ENCODE data around the gene LRRC25.

LRRC25 gene

DNA sequence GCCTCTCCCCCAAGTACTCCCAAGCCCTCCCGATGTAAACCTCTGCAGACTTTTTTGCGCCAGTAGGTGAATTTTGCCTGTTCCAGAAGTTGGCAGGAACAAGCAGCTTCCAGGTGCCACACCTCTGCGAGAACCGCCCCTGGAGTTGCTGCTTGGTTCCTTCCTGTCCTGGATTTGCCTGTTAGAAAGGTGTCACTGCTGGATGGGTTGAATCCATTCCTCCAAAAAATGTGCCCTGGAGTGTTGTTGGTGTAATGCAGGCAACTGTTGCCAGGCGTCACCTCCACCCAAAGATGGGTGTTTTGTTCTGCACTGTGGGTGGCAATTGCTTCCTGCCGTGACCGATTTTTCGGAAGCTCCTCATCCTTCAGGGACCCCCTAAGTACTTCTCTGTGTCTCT, 51.3 kb downstream of the LRRC25 start:
- no peak overlapping the region for H3K27ac ChIP-seq (ENCODE audit: extremely low read depth, low read depth, low read length)
- POLR2A ChIA-PET = interaction anchor here (0.6 to 1.1 kb wide), 2 partner anchors 17 to 66 kb away, joined by 3 to 7 read pairs; no protein-coding TSS in a partner anchor

DNA sequence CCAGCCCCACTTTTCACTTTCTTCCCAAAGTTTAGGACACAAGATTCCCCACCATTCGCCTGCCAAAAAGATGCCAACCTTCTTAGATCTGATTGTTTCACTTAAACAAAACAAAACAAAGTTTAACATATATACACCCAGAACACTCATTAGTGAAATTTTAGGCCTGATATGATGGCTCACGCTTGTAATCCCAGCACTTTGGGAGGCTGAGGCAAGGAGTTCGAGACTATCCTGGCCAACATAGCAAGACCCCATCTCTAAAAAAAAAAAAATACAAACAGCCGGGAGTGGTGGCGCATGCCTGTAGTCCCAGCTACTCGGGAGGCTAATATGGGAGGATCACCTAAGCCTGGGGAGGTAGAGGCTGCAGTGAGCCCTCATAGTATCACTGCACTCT, 52.1 kb downstream of the LRRC25 start:
- TF ChIP-seq ZNF555 (tag by site-specific recombination; conservative IDR thresholded peaks at IDR 0.05) (no peak), ZNF768 (tag by site-specific recombination; IDR thresholded peaks at IDR 0.05) (no peak), ZNF121 (tag by site-specific recombination; IDR thresholded peaks at IDR 0.05) (peak; percentile 51; the same call in 1 of the 2 replicates), ZNF16 (tag by site-specific recombination; IDR thresholded peaks at IDR 0.05; ENCODE audit: low read depth) (no peak), ZNF335 (tag by site-specific recombination; conservative IDR thresholded peaks at IDR 0.05) (no peak), HOXA7 (CRISPR knock-in tag; IDR thresholded peaks at IDR 0.05; ENCODE audit: borderline replicate concordance) (no peak)
- H3K36me3 ChIP-seq (ENCODE audit: control insufficient read depth in 2 of 2, insufficient read depth in 1 of 2, low read length in 2 of 2) = no peaks in the 10 kb centered on the region
- H3K4me3 ChIP-seq (ENCODE audit: low read depth, low read length) = no peak overlapping the region
- ChIA-PET CTCF (interaction anchor here (0.7 to 1.5 kb wide), 4 partner anchors 43 to 73 kb away, joined by 3 to 7 read pairs (median 5); no protein-coding TSS in a partner anchor), POLR2A (interaction anchor here (0.6 to 0.7 kb wide), 2 partner anchors 16 to 97 kb away, joined by 3 read pairs; no protein-coding TSS in a partner anchor)
- no peak overlapping the region for H3K27ac ChIP-seq (ENCODE audit: extremely low read depth, low read depth, low read length)
- H3K4me1 ChIP-seq (ENCODE audit: control insufficient read depth, insufficient read depth, low read length) = no peaks in the 10 kb centered on the region
- H3K9me3 ChIP-seq (ENCODE audit: control insufficient read depth, insufficient read depth, low read depth, low read length) = no peaks in the 10 kb centered on the region

More for the DNA sequence above, 51.3 kb downstream of the LRRC25 start:
- Histone ChIP-seq H3K4me1 (ENCODE audit: control insufficient read depth, insufficient read depth, low read length) (no peaks in the 10 kb centered on the region), H3K9me3 (ENCODE audit: control insufficient read depth, insufficient read depth, low read depth, low read length) (no peaks in the 10 kb centered on the region), H3K4me3 (ENCODE audit: low read depth, low read length) (no peak overlapping the region), H3K36me3 (ENCODE audit: control insufficient read depth in 2 of 2, insufficient read depth in 1 of 2, low read length in 2 of 2) (no peaks in the 10 kb centered on the region)
- CTCF ChIA-PET = interaction anchor here (0.6 to 1.6 kb wide), 6 partner anchors 12 to 114 kb away, joined by 3 to 5 read pairs (median 3); no protein-coding TSS in a partner anchor
- TF ChIP-seq ZNF157 (tag by site-specific recombination; IDR thresholded peaks at IDR 0.05) (no peak), SCRT2 (tag by site-specific recombination; IDR thresholded peaks at IDR 0.05) (peak; percentile 68; the same call in 1 of the 2 replicates), IKZF3 (tag by site-specific recombination; IDR thresholded peaks at IDR 0.05) (no peak)
- TF ChIP-seq, protein P1, sequence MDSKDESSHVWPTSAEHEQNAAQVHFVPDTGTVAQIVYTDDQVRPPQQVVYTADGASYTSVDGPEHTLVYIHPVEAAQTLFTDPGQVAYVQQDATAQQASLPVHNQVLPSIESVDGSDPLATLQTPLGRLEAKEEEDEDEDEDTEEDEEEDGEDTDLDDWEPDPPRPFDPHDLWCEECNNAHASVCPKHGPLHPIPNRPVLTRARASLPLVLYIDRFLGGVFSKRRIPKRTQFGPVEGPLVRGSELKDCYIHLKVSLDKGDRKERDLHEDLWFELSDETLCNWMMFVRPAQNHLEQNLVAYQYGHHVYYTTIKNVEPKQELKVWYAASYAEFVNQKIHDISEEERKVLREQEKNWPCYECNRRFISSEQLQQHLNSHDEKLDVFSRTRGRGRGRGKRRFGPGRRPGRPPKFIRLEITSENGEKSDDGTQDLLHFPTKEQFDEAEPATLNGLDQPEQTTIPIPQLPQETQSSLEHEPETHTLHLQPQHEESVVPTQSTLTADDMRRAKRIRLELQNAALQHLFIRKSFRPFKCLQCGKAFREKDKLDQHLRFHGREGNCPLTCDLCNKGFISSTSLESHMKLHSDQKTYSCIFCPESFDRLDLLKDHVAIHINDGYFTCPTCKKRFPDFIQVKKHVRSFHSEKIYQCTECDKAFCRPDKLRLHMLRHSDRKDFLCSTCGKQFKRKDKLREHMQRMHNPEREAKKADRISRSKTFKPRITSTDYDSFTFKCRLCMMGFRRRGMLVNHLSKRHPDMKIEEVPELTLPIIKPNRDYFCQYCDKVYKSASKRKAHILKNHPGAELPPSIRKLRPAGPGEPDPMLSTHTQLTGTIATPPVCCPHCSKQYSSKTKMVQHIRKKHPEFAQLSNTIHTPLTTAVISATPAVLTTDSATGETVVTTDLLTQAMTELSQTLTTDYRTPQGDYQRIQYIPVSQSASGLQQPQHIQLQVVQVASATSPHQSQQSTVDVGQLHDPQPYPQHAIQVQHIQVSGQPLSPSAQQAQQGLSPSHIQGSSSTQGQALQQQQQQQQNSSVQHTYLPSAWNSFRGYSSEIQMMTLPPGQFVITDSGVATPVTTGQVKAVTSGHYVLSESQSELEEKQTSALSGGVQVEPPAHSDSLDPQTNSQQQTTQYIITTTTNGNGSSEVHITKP (tag by site-specific recombination; IDR thresholded peaks at IDR 0.05) = peak; percentile 87

DNA sequence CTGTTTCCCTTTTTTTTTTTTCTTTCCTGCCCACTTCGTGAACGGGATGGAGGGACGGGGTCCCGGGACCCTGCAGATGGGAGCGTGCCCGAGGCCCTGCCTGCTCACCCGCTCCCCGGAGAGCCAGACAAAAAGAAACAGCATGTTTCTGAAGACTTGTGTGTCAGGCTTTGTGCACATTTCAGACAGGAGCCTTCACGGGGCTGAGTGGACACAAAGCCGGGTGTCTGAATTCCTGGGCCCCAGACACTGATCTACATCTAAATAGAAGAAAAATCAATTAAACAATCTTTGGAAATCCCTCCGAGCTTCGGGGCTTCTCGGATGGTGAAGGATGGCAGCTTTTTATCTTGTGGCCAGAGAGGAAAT, 52.9 kb downstream of the LRRC25 start:
- CTCF ChIA-PET = interaction anchor here (0.6 to 1.5 kb wide), 6 partner anchors 41 to 73 kb away, joined by 3 to 7 read pairs (median 4); partner anchors contain the start of gene GDF15
- POLR2A ChIA-PET = interaction anchor here (7.2 kb wide), 1 partner anchor 64 kb away, joined by 37 read pairs; the partner anchor contains the start of gene JUND
- no peaks in the 10 kb centered on the region for H3K9me3 ChIP-seq (ENCODE audit: control insufficient read depth, insufficient read depth, low read depth, low read length)

DNA sequence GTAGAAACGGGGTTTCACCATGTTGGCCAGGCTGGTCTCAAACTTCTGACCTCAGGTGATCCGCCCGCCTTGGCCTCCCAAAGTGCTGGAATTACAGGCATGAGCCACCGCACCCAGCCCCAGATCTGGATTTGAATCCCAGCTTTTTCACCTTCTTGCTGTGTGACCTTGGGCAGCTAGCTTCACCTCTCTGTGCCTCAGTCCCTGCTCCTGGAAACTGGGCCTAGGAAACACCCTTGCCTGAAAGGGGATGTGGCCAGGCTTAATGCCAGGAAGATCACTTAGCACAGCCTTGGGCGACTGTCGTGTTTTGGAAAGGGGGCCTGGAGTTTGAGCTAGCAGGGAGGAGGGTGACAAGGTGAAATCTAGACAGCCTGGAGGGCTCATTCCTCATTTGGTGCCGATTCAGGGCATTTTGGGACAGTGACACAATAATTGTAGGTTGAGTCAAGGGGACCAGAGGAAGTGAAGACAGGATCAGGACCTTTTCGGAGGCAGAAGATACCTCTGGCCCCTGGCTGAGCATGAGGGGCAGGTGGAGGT, 55.3 kb downstream of the LRRC25 start:
- Histone ChIP-seq H3K27ac (ENCODE audit: extremely low read depth, low read depth, low read length) (no peak overlapping the region), H3K36me3 (ENCODE audit: control insufficient read depth in 2 of 2, insufficient read depth in 1 of 2, low read length in 2 of 2) (no peaks in the 10 kb centered on the region), H3K9me3 (ENCODE audit: control insufficient read depth, insufficient read depth, low read depth, low read length) (no peaks in the 10 kb centered on the region), H3K4me1 (ENCODE audit: control insufficient read depth, insufficient read depth, low read length) (no peaks in the 10 kb centered on the region), H3K4me3 (ENCODE audit: low read depth, low read length) (no peak overlapping the region)
- ChIA-PET CTCF (interaction anchor here (1.0 to 2.2 kb wide), 8 partner anchors 14 to 229 kb away, joined by 3 to 10 read pairs (median 4); no protein-coding TSS in a partner anchor), POLR2A (interaction anchor here (0.7 to 7.2 kb wide), 3 partner anchors 14 to 145 kb away, joined by 3 to 37 read pairs (median 4); partner anchors contain the start of gene JUND)
- TF ChIP-seq ZNF768 (tag by site-specific recombination; IDR thresholded peaks at IDR 0.05) = peak; percentile 98
- no peak for TF ChIP-seq ZNF311 (tag by site-specific recombination; IDR thresholded peaks at IDR 0.05; ENCODE audit: borderline replicate concordance)
- TF ChIP-seq, protein P2, sequence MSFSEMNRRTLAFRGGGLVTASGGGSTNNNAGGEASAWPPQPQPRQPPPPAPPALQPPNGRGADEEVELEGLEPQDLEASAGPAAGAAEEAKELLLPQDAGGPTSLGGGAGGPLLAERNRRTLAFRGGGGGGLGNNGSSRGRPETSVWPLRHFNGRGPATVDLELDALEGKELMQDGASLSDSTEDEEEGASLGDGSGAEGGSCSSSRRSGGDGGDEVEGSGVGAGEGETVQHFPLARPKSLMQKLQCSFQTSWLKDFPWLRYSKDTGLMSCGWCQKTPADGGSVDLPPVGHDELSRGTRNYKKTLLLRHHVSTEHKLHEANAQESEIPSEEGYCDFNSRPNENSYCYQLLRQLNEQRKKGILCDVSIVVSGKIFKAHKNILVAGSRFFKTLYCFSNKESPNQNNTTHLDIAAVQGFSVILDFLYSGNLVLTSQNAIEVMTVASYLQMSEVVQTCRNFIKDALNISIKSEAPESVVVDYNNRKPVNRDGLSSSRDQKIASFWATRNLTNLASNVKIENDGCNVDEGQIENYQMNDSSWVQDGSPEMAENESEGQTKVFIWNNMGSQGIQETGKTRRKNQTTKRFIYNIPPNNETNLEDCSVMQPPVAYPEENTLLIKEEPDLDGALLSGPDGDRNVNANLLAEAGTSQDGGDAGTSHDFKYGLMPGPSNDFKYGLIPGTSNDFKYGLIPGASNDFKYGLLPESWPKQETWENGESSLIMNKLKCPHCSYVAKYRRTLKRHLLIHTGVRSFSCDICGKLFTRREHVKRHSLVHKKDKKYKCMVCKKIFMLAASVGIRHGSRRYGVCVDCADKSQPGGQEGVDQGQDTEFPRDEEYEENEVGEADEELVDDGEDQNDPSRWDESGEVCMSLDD (tag by site-specific recombination; IDR thresholded peaks at IDR 0.05) = 0 out of 2 replicates have a peak, but pooled peaks have one; percentile 21

More for the DNA sequence above, 52.9 kb downstream of the LRRC25 start:
- Histone ChIP-seq H3K4me1 (ENCODE audit: control insufficient read depth, insufficient read depth, low read length) (no peaks in the 10 kb centered on the region), H3K27ac (ENCODE audit: extremely low read depth, low read depth, low read length) (no peak overlapping the region), H3K4me3 (ENCODE audit: low read depth, low read length) (no peak overlapping the region), H3K36me3 (ENCODE audit: control insufficient read depth in 2 of 2, insufficient read depth in 1 of 2, low read length in 2 of 2) (no peaks in the 10 kb centered on the region)
- TF ChIP-seq, protein P3, sequence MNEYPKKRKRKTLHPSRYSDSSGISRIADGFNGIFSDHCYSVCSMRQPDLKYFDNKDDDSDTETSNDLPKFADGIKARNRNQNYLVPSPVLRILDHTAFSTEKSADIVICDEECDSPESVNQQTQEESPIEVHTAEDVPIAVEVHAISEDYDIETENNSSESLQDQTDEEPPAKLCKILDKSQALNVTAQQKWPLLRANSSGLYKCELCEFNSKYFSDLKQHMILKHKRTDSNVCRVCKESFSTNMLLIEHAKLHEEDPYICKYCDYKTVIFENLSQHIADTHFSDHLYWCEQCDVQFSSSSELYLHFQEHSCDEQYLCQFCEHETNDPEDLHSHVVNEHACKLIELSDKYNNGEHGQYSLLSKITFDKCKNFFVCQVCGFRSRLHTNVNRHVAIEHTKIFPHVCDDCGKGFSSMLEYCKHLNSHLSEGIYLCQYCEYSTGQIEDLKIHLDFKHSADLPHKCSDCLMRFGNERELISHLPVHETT (tag by site-specific recombination; IDR thresholded peaks at IDR 0.05) = no peak
- no peak for TF ChIP-seq ZNF324 (tag by site-specific recombination; IDR thresholded peaks at IDR 0.05)

Measured in HEK293 (cell line).